Muscle layer of colon (tissue), 2 donors: ENCODE measurements around the gene SLC24A4.

ENCODE experiments used
- H3K27ac ChIP-seq: one replicate; pipeline ENCODE4 v1.7.0; 2013; ENCODE audit warnings: low read depth, mild to moderate bottlenecking, low read length, moderate library complexity
- H3K27me3 ChIP-seq, 2 donors: one replicate each; pipeline ENCODE4 v1.7.0; 2013; ENCODE audit warnings: low read length in 2 of 2, mild to moderate bottlenecking in 2 of 2; ENCODE audit not compliant: insufficient read depth in 2 of 2, control insufficient read depth in 1 of 2
- H3K36me3 ChIP-seq: one replicate; pipeline ENCODE4 v1.7.0; 2013; ENCODE audit warnings: mild to moderate bottlenecking, low read length; ENCODE audit not compliant: insufficient read depth
- H3K4me1 ChIP-seq: one replicate; pipeline ENCODE4 v1.7.0; 2013; ENCODE audit warnings: mild to moderate bottlenecking, low read length; ENCODE audit not compliant: insufficient read depth
- H3K4me3 ChIP-seq, 2 donors: one replicate each; pipeline ENCODE4 v1.7.0; 2013; ENCODE audit warnings: low read length in 2 of 2, low read depth in 1 of 2, mild to moderate bottlenecking in 1 of 2, moderate library complexity in 1 of 2
- H3K9ac ChIP-seq: one replicate; pipeline ENCODE4 v1.7.0; 2013; ENCODE audit warnings: low read length
- H3K9me3 ChIP-seq: one replicate; pipeline ENCODE4 v1.7.0; 2013; ENCODE audit warnings: mild to moderate bottlenecking, low read length
- donor health status: abdominal sarcoma.
- donor health status: Adenocarcinoma of cecum.

SLC24A4 gene

GRCh38 chr14:92521058-92521415 lies 198.1 kb downstream of the SLC24A4 start:
- Histone ChIP-seq H3K27ac (no peak overlapping the region), H3K36me3 (no peaks in the 10 kb centered on the region)

GRCh38 chr14:92523752-92524151 lies 200.8 kb downstream of the SLC24A4 start:
- Histone ChIP-seq H3K4me3 (no peak overlapping the region), H3K27me3 (no peaks in the 10 kb centered on the region), H3K36me3 (no peaks in the 10 kb centered on the region), H3K27ac (no peak overlapping the region), H3K4me1 (peaks cover 50% of the 10 kb centered on the region), H3K9ac (no peak overlapping the region), H3K9me3 (no peaks in the 10 kb centered on the region)

More at GRCh38 chr14:92521058-92521415, 198.1 kb downstream of the SLC24A4 start:
- Histone ChIP-seq H3K4me1 (peaks cover 46% of the 10 kb centered on the region), H3K9me3 (no peaks in the 10 kb centered on the region), H3K9ac (no peak overlapping the region), H3K4me3 (no peak overlapping the region), H3K27me3 (no peaks in the 10 kb centered on the region)

GRCh38 chr14:92524602-92525185 lies 201.7 kb downstream of the SLC24A4 start:
- H3K27ac ChIP-seq: peak overlapping the region; percentile 27
- no peaks in the 10 kb centered on the region for H3K27me3 ChIP-seq
- no peaks in the 10 kb centered on the region for H3K9me3 ChIP-seq
- H3K9ac ChIP-seq: no peak overlapping the region
- H3K36me3 ChIP-seq: no peaks in the 10 kb centered on the region
- peaks cover 48% of the 10 kb centered on the region for H3K4me1 ChIP-seq
- H3K4me3 ChIP-seq: no peak overlapping the region

- H3K27me3 ChIP-seq: no peaks in the 10 kb centered on the region
- H3K27ac ChIP-seq: peak overlapping the region; percentile 27
These were observed 202.5 kb downstream of the SLC24A4 start for GRCh38 chr14:92525322-92526095.

GRCh38 chr14:92527721-92528120 lies 204.8 kb downstream of the SLC24A4 start:
- H3K36me3 ChIP-seq: no peaks in the 10 kb centered on the region
- H3K27me3 ChIP-seq: no peaks in the 10 kb centered on the region
- H3K4me1 ChIP-seq: peaks cover 73% of the 10 kb centered on the region
- H3K9me3 ChIP-seq: no peaks in the 10 kb centered on the region
- H3K9ac ChIP-seq: no peak overlapping the region
- peak overlapping the region in 1 of 2 donors; percentile 2 for H3K4me3 ChIP-seq
- H3K27ac ChIP-seq: no peak overlapping the region

More at GRCh38 chr14:92525322-92526095, 202.5 kb downstream of the SLC24A4 start:
- H3K9ac ChIP-seq: no peak overlapping the region
- H3K4me3 ChIP-seq: peak overlapping the region in 1 of 2 donors; percentile 19
- no peaks in the 10 kb centered on the region for H3K9me3 ChIP-seq
- H3K36me3 ChIP-seq: no peaks in the 10 kb centered on the region
- peaks cover 55% of the 10 kb centered on the region for H3K4me1 ChIP-seq

- peaks cover 68% of the 10 kb centered on the region for H3K4me1 ChIP-seq
These were observed 205.6 kb downstream of the SLC24A4 start for GRCh38 chr14:92528486-92529100.

GRCh38 chr14:92529903-92530302 lies 206.9 kb downstream of the SLC24A4 start:
- no peak overlapping the region for H3K27ac ChIP-seq

More at GRCh38 chr14:92528486-92529100, 205.6 kb downstream of the SLC24A4 start:
- Histone ChIP-seq H3K9ac (no peak overlapping the region), H3K27me3 (no peaks in the 10 kb centered on the region), H3K36me3 (no peaks in the 10 kb centered on the region), H3K9me3 (no peaks in the 10 kb centered on the region), H3K4me3 (no peak overlapping the region), H3K27ac (no peak overlapping the region)

GRCh38 chr14:92531106-92531873 lies 208.3 kb downstream of the SLC24A4 start:
- Histone ChIP-seq H3K27ac (no peak overlapping the region), H3K9me3 (no peaks in the 10 kb centered on the region), H3K4me1 (peaks cover 44% of the 10 kb centered on the region), H3K36me3 (no peaks in the 10 kb centered on the region), H3K9ac (no peak overlapping the region), H3K4me3 (no peak overlapping the region), H3K27me3 (no peaks in the 10 kb centered on the region)

More at GRCh38 chr14:92529903-92530302, 206.9 kb downstream of the SLC24A4 start:
- Histone ChIP-seq H3K4me3 (no peak overlapping the region), H3K9ac (no peak overlapping the region), H3K4me1 (peaks cover 55% of the 10 kb centered on the region), H3K36me3 (no peaks in the 10 kb centered on the region), H3K9me3 (no peaks in the 10 kb centered on the region), H3K27me3 (no peaks in the 10 kb centered on the region)

GRCh38 chr14:92532490-92533163 lies 209.7 kb downstream of the SLC24A4 start:
- Histone ChIP-seq H3K4me1 (peaks cover 40% of the 10 kb centered on the region), H3K27ac (no peak overlapping the region)

GRCh38 chr14:92534932-92535643 lies 212.1 kb downstream of the SLC24A4 start:
- Histone ChIP-seq H3K36me3 (no peaks in the 10 kb centered on the region), H3K27ac (no peak overlapping the region), H3K27me3 (no peaks in the 10 kb centered on the region), H3K4me1 (peaks cover 41% of the 10 kb centered on the region), H3K9me3 (no peaks in the 10 kb centered on the region), H3K9ac (no peak overlapping the region), H3K4me3 (no peak overlapping the region)

More at GRCh38 chr14:92532490-92533163, 209.7 kb downstream of the SLC24A4 start:
- Histone ChIP-seq H3K4me3 (no peak overlapping the region), H3K27me3 (no peaks in the 10 kb centered on the region), H3K9me3 (no peaks in the 10 kb centered on the region), H3K36me3 (no peaks in the 10 kb centered on the region), H3K9ac (no peak overlapping the region)
